ENCODE measurements around the gene PCCA.

The PCCA gene

DNA sequence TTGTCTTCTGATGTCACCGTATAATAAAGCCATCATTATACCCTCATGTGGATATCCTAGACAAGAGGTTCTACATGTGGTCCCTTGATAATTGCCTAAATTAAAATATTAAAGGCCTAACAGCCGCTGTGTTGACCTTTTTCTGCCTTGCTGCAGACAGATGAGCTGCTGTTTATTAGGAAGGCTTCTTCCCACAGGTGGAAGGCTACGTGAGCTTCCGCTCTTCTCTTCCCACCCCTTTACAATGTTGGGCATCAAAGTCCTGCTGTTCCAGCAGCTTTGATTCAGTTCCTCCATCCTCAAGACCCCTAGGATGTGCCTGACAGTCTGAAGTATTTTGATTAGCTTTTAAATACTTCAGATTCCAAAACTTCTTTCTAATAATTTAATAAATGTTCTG lies 217.1 kb downstream of the PCCA start:
- TF ChIP-seq GATA3 (IDR thresholded peaks at IDR 0.05; ENCODE audit: low read depth, low read length) (no peak), GATA2 (IDR thresholded peaks at IDR 0.05; ENCODE audit: low read depth, low read length) (no peak)

DNA sequence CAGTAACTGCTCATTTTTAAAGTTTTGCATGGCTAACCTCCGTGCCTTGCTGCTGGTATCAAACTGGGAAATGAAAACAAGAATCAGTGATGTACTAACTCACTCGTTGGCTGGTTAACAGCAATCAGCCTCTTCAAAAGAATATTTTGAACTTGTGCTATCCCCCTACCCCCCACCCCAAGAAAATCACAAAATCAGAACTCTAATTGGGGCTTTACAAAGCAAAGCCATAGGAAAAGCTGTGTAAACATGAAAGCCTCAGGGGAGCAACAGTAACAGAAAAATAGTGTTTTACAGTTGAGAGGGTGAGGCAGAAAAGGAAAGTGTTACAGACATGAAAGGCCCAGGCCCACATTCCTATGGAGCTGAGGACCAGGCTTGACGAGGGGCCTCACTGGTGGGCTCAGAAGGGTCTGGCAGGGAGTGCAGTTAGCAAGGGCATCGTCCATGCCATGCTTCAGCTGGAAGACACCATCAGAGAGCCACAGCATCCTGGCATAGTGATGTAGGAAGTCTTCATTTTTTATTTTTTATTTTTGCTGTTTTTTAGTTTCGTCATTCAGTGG lies 217.6 kb downstream of the PCCA start:
- TF ChIP-seq GATA2 (IDR thresholded peaks at IDR 0.05; ENCODE audit: low read depth, low read length): no peak
- no peak for TF ChIP-seq GATA3 (IDR thresholded peaks at IDR 0.05; ENCODE audit: low read depth, low read length)

DNA sequence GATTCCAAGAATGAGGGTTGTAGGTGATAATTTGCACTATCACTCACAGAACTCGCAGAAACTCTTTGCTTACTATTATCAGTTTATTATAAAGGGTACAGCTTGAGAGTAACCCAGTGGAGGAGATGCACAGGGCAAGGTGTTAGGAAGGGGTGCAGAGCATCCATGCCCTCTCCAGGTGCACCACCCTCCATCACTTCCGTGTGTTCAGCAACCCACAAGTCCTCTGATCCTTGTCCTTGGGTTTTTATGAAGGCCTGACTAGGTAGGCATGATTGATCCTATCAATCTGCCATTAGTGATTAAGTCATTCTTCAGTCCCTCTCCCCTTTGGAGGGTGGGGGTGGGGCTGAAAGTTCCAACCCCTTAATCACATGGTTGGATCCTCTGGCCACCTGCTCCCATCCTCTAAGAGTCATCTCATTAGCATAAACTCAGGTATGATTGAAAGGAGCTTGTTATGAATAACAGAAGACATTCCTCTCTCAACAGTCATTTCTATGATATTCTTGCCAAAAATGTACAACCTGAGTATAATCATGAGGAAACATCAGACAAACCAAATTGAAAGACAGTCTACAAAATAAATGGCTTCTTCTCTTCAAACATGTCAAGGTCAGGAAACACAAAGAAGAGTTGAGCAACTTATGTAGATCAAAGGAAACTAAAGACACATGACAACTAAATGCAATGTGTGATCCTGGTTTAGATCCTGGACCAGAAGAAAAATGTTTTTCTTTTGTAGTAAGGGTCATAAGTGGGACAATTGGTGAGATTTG lies 225.4 kb downstream of the PCCA start:
- TF ChIP-seq GATA2 (IDR thresholded peaks at IDR 0.05; ENCODE audit: low read depth, low read length): no peak
- TF ChIP-seq GATA3 (IDR thresholded peaks at IDR 0.05; ENCODE audit: low read depth, low read length): no peak

DNA sequence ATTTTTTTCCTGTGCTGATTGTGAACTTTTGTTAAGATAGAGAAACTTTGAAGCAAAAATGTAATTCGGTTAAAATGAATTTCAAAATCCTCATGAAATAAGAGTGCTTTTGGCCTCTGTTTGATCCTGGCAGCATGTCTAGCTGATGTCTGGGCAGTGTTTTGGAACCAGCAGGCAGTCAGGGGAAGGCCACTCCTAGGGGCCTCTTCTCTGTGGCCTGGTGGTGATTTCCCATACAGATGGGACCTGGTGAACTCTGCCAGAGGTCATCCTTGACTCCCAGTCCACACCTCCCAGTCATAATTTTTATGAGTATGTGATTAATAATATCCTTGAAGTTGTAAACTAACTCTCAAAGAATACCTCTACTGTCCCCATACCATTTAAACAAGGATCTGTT lies 226.6 kb downstream of the PCCA start:
- TF ChIP-seq GATA3 (IDR thresholded peaks at IDR 0.05; ENCODE audit: low read depth, low read length) (no peak), GATA2 (IDR thresholded peaks at IDR 0.05; ENCODE audit: low read depth, low read length) (no peak)

DNA sequence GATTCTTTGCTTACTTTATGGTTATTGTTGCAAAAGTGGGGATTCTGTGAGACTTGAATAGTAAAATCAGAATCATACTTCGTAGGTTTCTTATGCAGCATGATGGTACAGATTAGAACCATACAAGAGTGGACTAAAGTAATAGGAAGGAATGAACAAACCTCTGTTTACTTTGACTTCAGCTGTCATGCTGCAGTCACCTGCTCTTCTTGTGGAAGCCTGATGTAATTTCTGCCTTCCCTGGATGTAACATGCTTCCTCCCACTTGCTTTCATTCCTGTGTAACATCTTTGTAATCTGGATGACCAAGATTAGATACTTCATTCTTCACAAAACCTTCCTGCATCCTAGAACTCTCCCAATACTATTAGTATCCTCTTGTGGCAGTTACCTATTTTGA lies 235.0 kb downstream of the PCCA start:
- TF ChIP-seq GATA2 (IDR thresholded peaks at IDR 0.05; ENCODE audit: low read depth, low read length): no peak
- no peak for TF ChIP-seq GATA3 (IDR thresholded peaks at IDR 0.05; ENCODE audit: low read depth, low read length)

DNA sequence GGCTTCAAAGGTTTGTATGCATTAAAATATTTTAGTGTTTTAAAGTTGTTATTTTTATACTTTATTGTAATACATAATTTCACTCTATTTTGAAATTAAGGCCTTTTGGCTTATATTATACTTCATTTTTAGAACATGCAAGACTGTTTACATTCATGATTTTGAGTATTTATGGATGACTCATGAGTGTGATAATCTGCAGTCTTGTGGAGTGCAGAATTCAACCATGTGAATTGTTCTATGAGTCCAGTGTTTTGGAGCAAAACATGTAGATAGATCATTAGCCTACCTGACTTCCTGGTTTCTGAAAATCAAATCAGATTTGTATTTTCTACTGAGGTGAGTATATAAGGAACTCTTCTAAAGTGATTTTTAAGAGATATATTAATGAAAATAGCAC lies 241.8 kb downstream of the PCCA start:
- TF ChIP-seq GATA3 (IDR thresholded peaks at IDR 0.05; ENCODE audit: low read depth, low read length): no peak

DNA sequence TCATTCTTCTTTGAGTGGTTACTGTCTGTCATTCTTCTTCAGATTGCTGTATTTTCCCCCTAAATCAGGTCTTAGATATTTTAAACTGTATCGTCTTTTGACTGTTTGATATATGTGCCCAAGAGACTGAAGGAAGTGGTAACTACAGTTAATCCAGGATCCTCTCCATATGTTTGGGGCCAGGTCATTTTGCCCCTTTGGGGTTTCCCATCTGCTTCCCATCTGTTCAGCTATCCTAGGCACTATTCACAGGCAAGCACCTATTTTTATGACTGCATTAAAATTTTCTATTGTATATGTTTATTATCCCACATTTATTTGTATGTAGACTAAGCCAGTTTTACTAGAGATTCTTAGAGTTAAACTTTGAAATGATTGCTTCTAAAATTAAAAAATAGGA lies 244.2 kb downstream of the PCCA start:
- TF ChIP-seq GATA3 (IDR thresholded peaks at IDR 0.05; ENCODE audit: low read depth, low read length): no peak
- TF ChIP-seq GATA2 (IDR thresholded peaks at IDR 0.05; ENCODE audit: low read depth, low read length): no peak

DNA sequence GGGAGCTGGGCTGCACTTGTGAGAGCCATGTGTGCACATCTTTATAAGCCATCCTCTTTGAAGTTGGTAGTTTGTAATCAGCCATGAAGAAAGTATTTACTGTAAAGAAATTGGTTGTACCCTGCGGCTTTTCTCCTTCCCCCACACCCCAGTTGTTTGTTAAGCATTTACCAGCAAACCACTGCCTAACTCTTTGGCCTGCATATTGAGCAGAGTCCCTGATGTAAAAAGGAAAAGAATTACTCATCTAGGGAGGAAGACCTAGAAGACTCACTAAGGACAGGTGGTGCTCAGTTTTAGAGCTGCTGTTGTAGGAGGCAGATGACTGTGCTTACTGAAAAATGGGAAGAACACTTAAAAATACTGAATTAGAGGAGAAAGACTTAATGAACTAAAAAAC lies 245.3 kb downstream of the PCCA start:
- TF ChIP-seq GATA3 (IDR thresholded peaks at IDR 0.05; ENCODE audit: low read depth, low read length) (no peak), GATA2 (IDR thresholded peaks at IDR 0.05; ENCODE audit: low read depth, low read length) (no peak)

DNA sequence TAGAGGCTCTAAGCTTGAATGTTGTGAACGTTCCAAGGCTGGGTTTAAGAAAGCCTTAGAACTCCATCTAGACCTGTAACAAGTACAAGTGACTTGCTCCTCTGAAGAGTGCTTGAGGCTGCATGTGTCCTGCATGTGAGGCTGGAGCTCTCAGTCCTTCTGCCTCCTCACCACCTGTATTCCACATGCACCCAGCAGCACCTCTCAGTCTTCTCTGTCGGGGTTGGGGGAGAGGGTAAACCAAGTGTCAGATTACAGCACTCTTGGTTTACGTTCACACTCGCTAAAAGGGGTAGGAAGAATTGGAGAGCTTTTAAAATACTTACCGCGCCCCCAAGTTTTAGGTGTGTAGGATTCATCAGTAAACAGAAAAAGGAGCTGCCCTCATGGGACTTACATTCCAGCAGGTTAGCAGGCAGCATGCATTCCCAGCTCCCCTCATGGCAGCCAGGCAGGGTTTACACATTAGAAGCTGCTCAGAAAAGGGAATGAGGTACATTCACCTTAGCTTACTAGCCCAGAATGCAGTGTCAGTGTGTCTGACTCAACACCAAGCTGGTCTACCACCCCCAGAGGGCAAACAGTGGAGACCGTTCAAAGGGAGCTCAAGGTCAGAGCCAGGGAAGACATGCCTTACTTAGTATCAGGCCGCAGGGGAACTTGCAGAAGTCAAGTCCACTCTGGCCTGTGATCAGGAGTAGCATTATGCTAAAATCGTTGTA lies 248.1 kb downstream of the PCCA start:
- no peak for TF ChIP-seq GATA3 (IDR thresholded peaks at IDR 0.05; ENCODE audit: low read depth, low read length)
- no peak for TF ChIP-seq GATA2 (IDR thresholded peaks at IDR 0.05; ENCODE audit: low read depth, low read length)

DNA sequence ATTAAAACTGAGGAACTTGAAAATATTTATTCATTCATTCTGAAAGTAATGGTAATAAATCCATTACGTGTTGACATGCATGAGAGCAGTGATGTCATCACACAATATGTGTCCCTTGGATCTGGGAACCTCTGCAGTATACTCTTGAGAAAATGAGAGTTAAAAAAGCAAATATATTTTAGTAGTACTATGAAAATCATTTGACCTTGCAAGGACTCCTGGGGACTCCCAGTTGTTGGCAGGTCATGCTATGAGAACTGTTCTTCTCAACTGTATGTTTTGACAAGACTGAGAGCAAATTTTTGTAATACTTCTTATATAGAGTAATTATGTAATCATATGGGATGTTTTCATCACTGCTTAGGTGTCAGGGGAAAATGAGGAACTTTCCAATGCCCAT lies 249.4 kb downstream of the PCCA start:
- TF ChIP-seq GATA2 (IDR thresholded peaks at IDR 0.05; ENCODE audit: low read depth, low read length) (no peak), GATA3 (IDR thresholded peaks at IDR 0.05; ENCODE audit: low read depth, low read length) (no peak)

DNA sequence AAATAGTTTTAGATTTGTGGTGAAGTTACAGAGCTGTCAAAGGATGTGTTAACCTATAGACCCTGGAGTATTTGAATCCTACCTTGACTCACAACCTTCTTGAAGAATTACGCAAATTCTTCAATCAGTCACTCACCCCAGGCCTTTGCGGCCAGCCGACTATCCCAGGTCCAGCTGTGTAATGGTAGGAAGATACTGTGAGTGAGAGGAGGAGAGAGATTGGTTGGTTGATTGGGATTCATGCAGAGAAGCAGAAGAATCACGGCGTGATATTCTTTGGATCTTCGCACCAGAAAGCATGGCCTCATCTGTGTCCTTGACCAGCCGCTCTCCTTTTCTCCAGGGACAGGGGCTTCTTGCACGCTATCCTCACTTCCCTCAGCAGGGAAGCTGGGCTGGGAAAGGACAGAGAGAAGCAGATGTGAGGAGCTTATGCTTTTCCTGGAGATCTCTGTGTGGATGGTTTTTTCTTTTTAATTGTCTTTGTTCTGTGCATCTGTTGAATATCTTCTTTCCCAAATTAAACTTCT lies 250.6 kb downstream of the PCCA start:
- TF ChIP-seq GATA3 (IDR thresholded peaks at IDR 0.05; ENCODE audit: low read depth, low read length) (no peak), GATA2 (IDR thresholded peaks at IDR 0.05; ENCODE audit: low read depth, low read length) (no peak)

DNA sequence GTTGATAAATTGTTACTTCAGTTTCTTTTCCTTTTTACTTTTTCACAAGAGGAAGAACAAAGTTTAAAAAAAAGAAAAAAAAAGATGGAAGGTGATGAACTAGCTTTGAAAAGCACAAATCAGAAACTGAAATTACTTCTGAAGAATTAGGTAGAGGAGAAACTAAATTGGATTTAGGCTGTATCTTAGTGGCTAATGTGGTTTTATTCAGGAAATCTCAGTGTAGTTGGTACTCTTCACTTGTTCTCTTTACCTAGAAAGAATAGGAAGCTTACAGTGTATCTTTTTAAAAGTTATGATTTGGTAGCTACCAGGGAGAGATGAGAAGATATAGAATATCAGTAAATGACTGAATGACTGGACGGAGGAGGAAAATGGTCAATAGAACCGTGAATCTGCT lies 252.0 kb downstream of the PCCA start:
- TF ChIP-seq GATA2 (IDR thresholded peaks at IDR 0.05; ENCODE audit: low read depth, low read length): no peak
- TF ChIP-seq GATA3 (IDR thresholded peaks at IDR 0.05; ENCODE audit: low read depth, low read length): no peak

DNA sequence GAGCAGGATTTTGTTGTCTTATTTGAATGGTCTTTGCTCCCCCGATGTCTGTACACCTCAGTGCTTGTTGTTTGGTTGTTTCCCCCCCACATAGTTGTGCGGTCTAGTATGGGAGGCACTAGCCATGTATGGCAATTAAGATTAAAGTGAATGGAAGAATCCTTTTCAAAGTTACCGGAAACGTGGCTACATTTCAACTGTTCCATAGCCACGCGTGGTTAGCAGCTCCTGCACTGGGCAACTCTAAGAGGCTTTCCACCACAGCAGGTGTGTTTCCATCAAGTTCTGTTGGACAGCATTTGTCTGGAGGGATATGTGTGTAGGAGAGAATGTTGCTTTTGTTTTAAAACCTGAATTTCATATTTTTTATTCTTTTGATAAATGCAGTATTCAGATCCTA lies 252.4 kb downstream of the PCCA start:
- no peak for TF ChIP-seq GATA3 (IDR thresholded peaks at IDR 0.05; ENCODE audit: low read depth, low read length)
- TF ChIP-seq GATA2 (IDR thresholded peaks at IDR 0.05; ENCODE audit: low read depth, low read length): no peak

DNA sequence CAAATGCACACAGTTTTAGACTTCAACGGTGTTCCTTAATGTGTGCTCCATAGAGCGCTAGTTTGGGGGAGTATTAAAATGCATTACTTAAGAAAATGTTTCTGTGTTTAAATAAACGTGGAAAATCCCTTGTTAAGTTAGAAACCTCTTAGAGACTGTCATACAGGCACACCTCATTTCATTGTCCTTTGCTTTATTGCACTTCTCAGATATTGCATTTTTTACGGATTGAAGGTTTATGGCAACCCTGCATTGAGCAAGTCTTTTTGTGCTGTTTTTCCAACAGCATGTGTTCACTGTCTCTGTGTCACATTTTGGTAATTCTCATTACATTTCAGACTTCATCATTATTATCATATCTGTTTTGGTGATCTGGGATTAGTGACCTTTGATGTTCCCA lies 255.7 kb downstream of the PCCA start:
- TF ChIP-seq GATA2 (IDR thresholded peaks at IDR 0.05; ENCODE audit: low read depth, low read length) (no peak), GATA3 (IDR thresholded peaks at IDR 0.05; ENCODE audit: low read depth, low read length) (no peak)

DNA sequence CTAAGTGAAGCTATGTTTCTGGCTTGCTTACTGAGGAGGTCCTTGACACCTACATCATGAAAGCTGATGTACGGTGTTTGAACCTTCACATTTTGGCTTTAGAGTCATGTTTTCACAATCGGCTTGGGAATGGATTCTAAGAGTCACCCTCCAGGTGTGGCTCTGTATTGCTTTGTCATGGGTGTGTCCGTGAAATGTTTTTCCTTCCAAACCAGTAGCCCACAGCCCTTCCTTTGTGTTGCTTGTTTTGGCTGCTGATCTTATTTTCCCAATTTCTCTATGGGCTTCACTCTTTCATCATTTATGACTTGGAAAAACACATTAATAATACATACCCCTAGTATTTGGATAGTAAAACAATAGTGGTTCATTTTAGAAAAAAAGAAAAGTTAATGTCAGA lies 259.1 kb downstream of the PCCA start:
- no peak for TF ChIP-seq GATA2 (IDR thresholded peaks at IDR 0.05; ENCODE audit: low read depth, low read length)
- TF ChIP-seq GATA3 (IDR thresholded peaks at IDR 0.05; ENCODE audit: low read depth, low read length): no peak

Data from SH-SY5Y (cell line).